HepG2 (cell line): ENCODE data around the gene TNFSF12. TPM values are rescaled to one million over a fixed set of nuclear protein-coding genes. Genes with fewer than 3 reads are reported as not detected.
A peak's percentile ranks its signal among the peaks of the same experiment; 100 is the strongest.

Experiments used
- CBX1 ChIP-seq: IDR thresholded peaks from one replicate; pipeline ENCODE4 v1.6.1; 2016; ENCODE audit warnings: antibody characterized with exemption, low read depth
- CHCHD3 ChIP-seq: sonication (generic); formaldehyde crosslinking; IDR thresholded peaks from 2 replicates; pipeline ENCODE4 v1.8.0; 2022; ENCODE audit warnings: mild to moderate bottlenecking, missing genetic modification reagents, moderate library complexity
- DMTF1 ChIP-seq: sonication (generic); formaldehyde crosslinking; IDR thresholded peaks from 2 replicates; pipeline ENCODE4 v1.4.0; 2020; ENCODE audit warnings: mild to moderate bottlenecking, missing genetic modification reagents
- ELF1 ChIP-seq: sonication (generic); formaldehyde crosslinking; IDR thresholded peaks from 2 replicates; pipeline ENCODE4 v1.4.0; 2020; ENCODE audit warnings: missing genetic modification reagents
- FLYWCH1 ChIP-seq: sonication (generic); formaldehyde crosslinking; IDR thresholded peaks from 2 replicates; pipeline ENCODE4 v1.8.1; 2023; ENCODE audit warnings: mild to moderate bottlenecking, missing genetic modification reagents
- FOSL1 ChIP-seq: sonication (generic); formaldehyde crosslinking; IDR thresholded peaks from 2 replicates; pipeline ENCODE4 v1.9.0; 2021; ENCODE audit warnings: missing genetic modification reagents, borderline replicate concordance
- HHEX ChIP-seq: IDR thresholded peaks from 2 replicates; pipeline ENCODE4 v1.6.1; 2016; ENCODE audit warnings: control low read depth
- HMG20A ChIP-seq: IDR thresholded peaks from 2 replicates; pipeline ENCODE4 v1.6.1; 2016; ENCODE audit warnings: borderline replicate concordance
- HMGA1 ChIP-seq: sonication (generic); formaldehyde crosslinking; conservative IDR thresholded peaks from 2 replicates; pipeline ENCODE4 v1.4.0; 2020; ENCODE audit warnings: missing genetic modification reagents
- MIER2 ChIP-seq: IDR thresholded peaks from 2 replicates; pipeline ENCODE4 v1.6.1; 2016; ENCODE audit warnings: missing biosample characterization, missing genetic modification reagents
- NFKBIZ ChIP-seq: IDR thresholded peaks from 2 replicates; pipeline ENCODE4 v1.6.1; 2018; ENCODE audit warnings: missing genetic modification reagents, missing compliant biosample characterization
- PAF1 ChIP-seq: IDR thresholded peaks from 2 replicates; pipeline ENCODE4 v1.6.1; 2016; ENCODE audit warnings: missing genetic modification reagents, missing compliant biosample characterization
- PHF5A ChIP-seq: IDR thresholded peaks from one replicate; pipeline ENCODE4 v1.6.1; 2018; ENCODE audit warnings: low read depth, missing genetic modification reagents; ENCODE audit not compliant: unreplicated experiment
- RARA ChIP-seq: IDR thresholded peaks from 2 replicates; pipeline ENCODE4 v1.6.1; 2016; ENCODE audit warnings: missing genetic modification reagents, missing compliant biosample characterization
- RFXAP ChIP-seq: sonication (generic); formaldehyde crosslinking; IDR thresholded peaks from 2 replicates; pipeline ENCODE4 v1.4.0; 2020; ENCODE audit warnings: missing genetic modification reagents, borderline replicate concordance
- RNF2 ChIP-seq: fragments of 450-650 bp; conservative IDR thresholded peaks from 2 replicates; pipeline ENCODE4 v1.6.1; 2016; ENCODE audit warnings: low read depth
- RXRB ChIP-seq: IDR thresholded peaks from 2 replicates; pipeline ENCODE4 v1.6.1; 2016; ENCODE audit warnings: borderline replicate concordance, missing genetic modification reagents, missing compliant biosample characterization
- SP2 ChIP-seq: sonication (generic); formaldehyde crosslinking; IDR thresholded peaks from 2 replicates; pipeline ENCODE4 v1.5.1; 2020; ENCODE audit warnings: mild to moderate bottlenecking, missing genetic modification reagents
- TOE1 ChIP-seq: sonication (generic); formaldehyde crosslinking; IDR thresholded peaks from 2 replicates; pipeline ENCODE4 v1.4.0; 2020; ENCODE audit warnings: mild to moderate bottlenecking, missing genetic modification reagents
- ZMYM3 ChIP-seq: sonication (generic); formaldehyde crosslinking; IDR thresholded peaks from 2 replicates; pipeline ENCODE4 v1.5.1; 2020; ENCODE audit warnings: mild to moderate bottlenecking, missing genetic modification reagents
- ZNF121 ChIP-seq: sonication (generic); formaldehyde crosslinking; IDR thresholded peaks from 2 replicates; pipeline ENCODE4 v1.5.0; 2020; ENCODE audit warnings: mild to moderate bottlenecking, missing genetic modification reagents
- ZNF207 ChIP-seq: fragments of 450-650 bp; IDR thresholded peaks from 2 replicates; pipeline ENCODE4 v1.6.1; 2016; ENCODE audit warnings: antibody characterized with exemption, borderline replicate concordance
- ZNF280D ChIP-seq: sonication (generic); formaldehyde crosslinking; IDR thresholded peaks from 2 replicates; pipeline ENCODE4 v1.5.1; 2020; ENCODE audit warnings: mild to moderate bottlenecking, missing genetic modification reagents
- ZNF468 ChIP-seq: sonication (generic); formaldehyde crosslinking; IDR thresholded peaks from 2 replicates; pipeline ENCODE4 v1.8.0; 2022; ENCODE audit warnings: mild to moderate bottlenecking, moderate library complexity, missing genetic modification reagents
- ZNF543 ChIP-seq: sonication (generic); formaldehyde crosslinking; IDR thresholded peaks from 2 replicates; pipeline ENCODE4 v1.4.0; 2020; ENCODE audit warnings: mild to moderate bottlenecking, missing genetic modification reagents
- ZNF629 ChIP-seq: sonication (generic); formaldehyde crosslinking; conservative IDR thresholded peaks from 2 replicates; pipeline ENCODE4 v1.5.0; 2020; ENCODE audit warnings: missing genetic modification reagents
- polyA plus RNA-seq, 8 experiments: library from polyadenylated mRNA; depleted of rRNA in 3 of 8; stranded (reverse) in 7 of 8; unstranded in 1 of 8; fragments of >200 nt; fragmentation: Illumina TruSeq in 4 of 8; extraction: Trizol in 4 of 8; gene quantifications; 2 replicates each; pipeline versions ENCODE4 v1.2.1 to v1.2.3, GENCODE V29; 2011 to 2016; ENCODE audit warnings: low read depth in 4 of 8, missing spikeins in 1 of 8, mixed read lengths in 1 of 8; ENCODE audit not compliant: insufficient read depth in 1 of 8
- total RNA-seq, 5 experiments: library from RNA; depleted of rRNA; stranded (reverse); fragments of >200 nt; fragmentation: Illumina TruSeq; extraction: Trizol; gene quantifications; 2 replicates each; pipeline ENCODE4 v1.2.3, GENCODE V29; 2016; ENCODE audit warnings: low read depth in 1 of 5

TNFSF12 gene
- total and polyA plus RNA-seq, 2 of the 13 experiments (the other 11 are each of a cell fraction or from before 2014, with no cell fraction given), result 0.93 to 7.2 TPM

- TF ChIP-seq FOSL1 (CRISPR knock-in tag) (peak; percentile 34; the same call in 1 of the 2 replicates), HHEX (CRISPR knock-in tag) (peak; percentile 37; the same call in 1 of the 2 replicates), TOE1 (CRISPR knock-in tag) (0 out of 2 replicates have a peak, but pooled peaks have one; percentile 44), RFXAP (CRISPR knock-in tag) (peak; percentile 90), DMTF1 (CRISPR knock-in tag) (no peak), FLYWCH1 (no peak), ZNF280D (CRISPR knock-in tag) (0 out of 2 replicates have a peak, but pooled peaks have one; percentile 34), HMGA1 (CRISPR knock-in tag) (no peak), ZNF207 (no peak), RXRB (CRISPR knock-in tag) (0 out of 2 replicates have a peak, but pooled peaks have one; percentile 19), RARA (CRISPR knock-in tag) (no peak; the same call in 1 of the 2 replicates), ZNF629 (no peak), RNF2 (peak; percentile 76; the same call in 1 of the 2 replicates), ELF1 (CRISPR knock-in tag) (peak; percentile 95), CHCHD3 (CRISPR knock-in tag) (no peak), ZMYM3 (CRISPR knock-in tag) (no peak), PAF1 (CRISPR knock-in tag) (no peak), MIER2 (CRISPR knock-in tag) (no peak; the same call in 1 of the 2 replicates), CBX1 (no peak), ZNF468 (CRISPR knock-in tag) (no peak), SP2 (CRISPR knock-in tag) (peak; percentile 50; the same call in 1 of the 2 replicates), ZNF121 (CRISPR knock-in tag) (no peak), HMG20A (no peak), NFKBIZ (CRISPR knock-in tag) (0 out of 2 replicates have a peak, but pooled peaks have one; percentile 40), PHF5A (CRISPR knock-in tag) (peak; percentile 55), ZNF543 (CRISPR knock-in tag) (peak; percentile 34; the same call in 1 of the 2 replicates)
Observed at GRCh38 chr17:7583253-7584109, 34.6 kb downstream of the TNFSF12 start, which contains the start of gene MPDU1 (continued).
